ENCODE results near the gene VWA2. TPM values are rescaled to one million over a fixed set of nuclear protein-coding genes. Genes with fewer than 3 reads are reported as not detected.

VWA2 gene
- total RNA-seq, 6 experiments from 2014 or later: 0.07 TPM; not detected in 5

DNA sequence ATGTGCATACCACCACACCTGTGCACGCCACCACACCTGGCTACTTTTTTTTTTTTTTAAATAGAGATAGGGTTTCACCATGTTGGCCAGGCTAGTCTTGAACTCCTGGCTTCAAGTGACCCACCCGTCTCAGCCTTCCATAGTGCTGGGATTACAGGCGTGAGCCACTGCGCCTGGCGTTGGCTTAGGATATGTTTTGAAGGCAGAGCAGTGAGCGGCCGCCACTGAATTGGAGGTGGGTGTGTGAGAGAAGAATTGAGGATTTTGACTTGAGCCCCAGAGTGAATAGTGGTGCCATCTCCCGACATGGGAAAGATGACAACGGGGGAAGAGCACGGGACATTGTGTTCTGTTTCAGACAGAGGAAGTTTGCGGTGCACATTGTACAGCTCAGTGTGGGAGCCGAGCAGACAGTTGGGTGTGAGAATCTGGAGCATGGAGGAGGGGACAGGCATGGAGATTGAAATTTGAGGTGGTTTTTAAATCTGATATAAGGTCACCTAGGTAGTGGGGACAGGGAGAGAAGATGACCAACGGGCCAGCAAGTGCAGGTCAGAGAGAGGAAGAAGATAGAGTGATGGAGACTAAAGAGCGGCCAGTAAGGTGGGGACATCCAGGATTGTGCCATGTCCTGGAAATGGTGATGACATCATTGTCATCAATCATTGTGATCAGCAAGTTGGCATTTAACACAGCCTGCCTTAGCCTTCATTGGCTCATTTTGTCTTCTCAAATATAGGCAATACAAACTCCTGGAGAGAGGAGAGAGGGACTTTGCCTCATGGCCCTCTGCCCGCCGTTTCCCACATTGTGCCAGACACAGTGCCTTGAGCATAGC, 35.8 kb downstream of the VWA2 start:
- H3K27ac Mint-ChIP-seq: no peak overlapping the region
- H3K27me3 Mint-ChIP-seq (ENCODE audit: insufficient read depth): peaks cover 12% of the 10 kb centered on the region

DNA sequence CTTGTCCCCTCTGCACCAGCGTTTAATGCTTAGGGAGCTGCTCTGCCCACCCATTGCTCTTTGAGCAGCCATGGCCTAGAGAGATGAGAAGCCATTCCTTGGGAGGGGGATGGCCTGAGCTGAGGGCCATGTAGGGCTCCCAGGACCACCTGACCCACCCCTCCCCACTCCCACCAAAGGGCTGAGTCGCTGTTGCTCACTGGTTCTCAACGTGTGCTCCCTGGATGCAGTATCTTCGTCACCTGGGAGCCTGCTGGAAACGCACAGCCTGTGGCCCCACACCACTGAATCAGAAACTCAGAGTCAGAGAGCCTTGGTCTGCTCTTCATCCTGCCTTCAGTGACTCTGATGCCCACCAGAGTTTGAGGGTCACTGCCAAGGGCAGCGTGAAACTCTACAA, 37.0 kb downstream of the VWA2 start:
- no peak overlapping the region for H3K27ac Mint-ChIP-seq
- peaks cover 17% of the 10 kb centered on the region for H3K4me1 Mint-ChIP-seq (ENCODE audit: low read depth)
- TF ChIP-seq, protein P1, sequence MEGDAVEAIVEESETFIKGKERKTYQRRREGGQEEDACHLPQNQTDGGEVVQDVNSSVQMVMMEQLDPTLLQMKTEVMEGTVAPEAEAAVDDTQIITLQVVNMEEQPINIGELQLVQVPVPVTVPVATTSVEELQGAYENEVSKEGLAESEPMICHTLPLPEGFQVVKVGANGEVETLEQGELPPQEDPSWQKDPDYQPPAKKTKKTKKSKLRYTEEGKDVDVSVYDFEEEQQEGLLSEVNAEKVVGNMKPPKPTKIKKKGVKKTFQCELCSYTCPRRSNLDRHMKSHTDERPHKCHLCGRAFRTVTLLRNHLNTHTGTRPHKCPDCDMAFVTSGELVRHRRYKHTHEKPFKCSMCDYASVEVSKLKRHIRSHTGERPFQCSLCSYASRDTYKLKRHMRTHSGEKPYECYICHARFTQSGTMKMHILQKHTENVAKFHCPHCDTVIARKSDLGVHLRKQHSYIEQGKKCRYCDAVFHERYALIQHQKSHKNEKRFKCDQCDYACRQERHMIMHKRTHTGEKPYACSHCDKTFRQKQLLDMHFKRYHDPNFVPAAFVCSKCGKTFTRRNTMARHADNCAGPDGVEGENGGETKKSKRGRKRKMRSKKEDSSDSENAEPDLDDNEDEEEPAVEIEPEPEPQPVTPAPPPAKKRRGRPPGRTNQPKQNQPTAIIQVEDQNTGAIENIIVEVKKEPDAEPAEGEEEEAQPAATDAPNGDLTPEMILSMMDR (IDR thresholded peaks at IDR 0.05): no peak
- no peaks in the 10 kb centered on the region for H3K36me3 Mint-ChIP-seq (ENCODE audit: low read depth)
- no peaks in the 10 kb centered on the region for H3K9me3 Mint-ChIP-seq
- no peak overlapping the region for H3K4me3 Mint-ChIP-seq
- DNase-seq: no peak
- peaks cover 19% of the 10 kb centered on the region for H3K27me3 Mint-ChIP-seq (ENCODE audit: insufficient read depth)

More for the DNA sequence above, 35.8 kb downstream of the VWA2 start:
- no peak overlapping the region for H3K4me3 Mint-ChIP-seq
- H3K9me3 Mint-ChIP-seq: no peaks in the 10 kb centered on the region
- peaks cover 23% of the 10 kb centered on the region for H3K4me1 Mint-ChIP-seq (ENCODE audit: low read depth)
- TF ChIP-seq, protein P1 (IDR thresholded peaks at IDR 0.05): no peak
- no peaks in the 10 kb centered on the region for H3K36me3 Mint-ChIP-seq (ENCODE audit: low read depth)
- DNase-seq: no peak

DNA sequence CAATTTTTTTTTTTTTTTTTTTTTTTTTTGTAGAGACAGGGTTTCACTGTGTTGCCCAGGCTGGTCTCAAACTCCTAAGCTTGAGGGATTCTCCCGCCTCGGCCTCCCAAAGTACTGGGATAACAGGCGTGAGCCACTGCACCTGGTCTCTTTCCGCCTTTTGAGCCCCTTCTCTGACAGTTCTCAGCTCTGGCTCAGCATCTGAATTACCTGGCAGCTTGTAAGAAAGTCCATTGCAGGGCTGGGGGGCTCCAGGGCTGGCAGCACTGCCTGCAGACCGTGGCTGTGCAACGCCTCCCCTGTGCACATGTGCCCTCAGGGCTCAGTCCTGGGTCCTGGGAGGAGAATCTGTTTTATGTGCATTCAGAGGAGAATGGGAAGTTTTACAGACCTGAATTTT, 37.6 kb downstream of the VWA2 start:
- peaks cover 19% of the 10 kb centered on the region for H3K27me3 Mint-ChIP-seq (ENCODE audit: insufficient read depth)
- H3K4me3 Mint-ChIP-seq: no peak overlapping the region
- H3K9me3 Mint-ChIP-seq: no peaks in the 10 kb centered on the region
- TF ChIP-seq, protein P1 (IDR thresholded peaks at IDR 0.05): no peak
- no peaks in the 10 kb centered on the region for H3K36me3 Mint-ChIP-seq (ENCODE audit: low read depth)
- DNase-seq: no peak
- no peak overlapping the region for H3K27ac Mint-ChIP-seq
- H3K4me1 Mint-ChIP-seq (ENCODE audit: low read depth): peaks cover 10% of the 10 kb centered on the region

DNA sequence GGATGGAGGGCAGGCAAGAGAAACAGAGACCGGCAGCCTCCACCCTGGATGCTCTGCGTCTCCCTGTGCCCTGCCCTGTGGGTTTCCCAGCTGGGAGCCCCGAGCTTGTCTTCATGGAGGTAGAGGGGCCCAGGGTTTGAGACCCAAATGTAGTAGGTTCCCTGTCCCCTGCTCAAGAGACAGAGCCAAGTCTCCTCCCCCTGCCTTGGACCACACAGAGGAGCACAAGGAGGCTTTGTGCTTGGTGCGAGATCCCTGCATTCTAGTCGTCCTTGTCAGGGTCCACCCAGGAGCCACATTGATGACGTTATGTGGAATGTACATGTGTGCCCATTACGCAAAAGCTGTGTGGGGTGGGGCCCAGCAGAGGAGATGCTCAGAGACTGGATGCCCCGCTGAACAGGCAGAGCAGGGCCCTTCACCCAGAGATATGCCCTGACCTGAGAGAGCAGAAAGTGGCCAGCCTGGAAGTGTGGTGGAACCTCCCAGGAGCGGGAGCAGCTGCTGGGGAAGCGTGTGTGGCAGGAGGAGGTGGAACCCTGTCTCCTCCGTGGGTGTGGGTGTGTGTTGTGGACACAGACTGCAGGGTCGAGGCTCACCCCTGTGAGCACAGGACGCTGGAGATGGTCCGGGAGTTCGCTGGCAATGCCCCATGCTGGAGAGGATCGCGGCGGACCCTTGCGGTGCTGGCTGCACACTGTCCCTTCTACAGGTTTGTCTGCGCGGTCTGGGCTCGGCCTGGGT, 39.3 kb downstream of the VWA2 start:
- Mint-ChIP-seq H3K4me1 (ENCODE audit: low read depth) (no peaks in the 10 kb centered on the region), H3K9me3 (no peaks in the 10 kb centered on the region), H3K27ac (no peak overlapping the region), H3K4me3 (no peak overlapping the region), H3K27me3 (ENCODE audit: insufficient read depth) (peaks cover 29% of the 10 kb centered on the region), H3K36me3 (ENCODE audit: low read depth) (no peaks in the 10 kb centered on the region)
- DNase-seq: no peak
- TF ChIP-seq, protein P1 (IDR thresholded peaks at IDR 0.05): no peak

DNA sequence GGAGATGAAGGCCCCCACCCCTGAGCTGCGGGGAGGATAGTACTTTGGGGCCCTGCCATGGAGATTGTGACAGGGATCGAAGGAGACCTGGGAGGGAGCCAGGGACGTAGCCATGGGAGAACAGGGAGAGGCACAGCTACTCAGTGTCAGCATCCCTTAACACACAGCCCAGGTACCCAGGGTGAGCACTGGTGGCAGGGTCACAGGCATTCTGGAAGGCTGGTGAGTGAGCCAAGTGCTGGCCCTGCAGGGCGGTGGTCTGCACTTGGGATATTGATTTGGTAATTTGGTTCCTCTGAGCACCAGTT, 39.8 kb downstream of the VWA2 start:
- peaks cover 31% of the 10 kb centered on the region for H3K27me3 Mint-ChIP-seq (ENCODE audit: insufficient read depth)
- no peak overlapping the region for H3K27ac Mint-ChIP-seq
- no peak overlapping the region for H3K4me3 Mint-ChIP-seq
- no peak for DNase-seq
- no peaks in the 10 kb centered on the region for H3K36me3 Mint-ChIP-seq (ENCODE audit: low read depth)
- no peaks in the 10 kb centered on the region for H3K4me1 Mint-ChIP-seq (ENCODE audit: low read depth)
- H3K9me3 Mint-ChIP-seq: no peaks in the 10 kb centered on the region
- TF ChIP-seq, protein P1 (IDR thresholded peaks at IDR 0.05): no peak

All from HFFc6 (cell line).